Inflammatory macrophage treated with lipopolysaccharide for 1 hour (primary cell): Measurements from ENCODE around the gene ARHGAP29.

Experiments used
- DNase-seq, 2 donors: peaks; one replicate each; pipeline ENCODE4 v3.0.0-alpha.2; 2020 to 2022

Gene ARHGAP29

GRCh38 chr1:94237291-94238226, at the start of gene ARHGAP29:
ARHGAP29 (minus strand) TSS chr1:94237584; CDS start chr1:94231611, 5,973 bp downstream.
- DNase-seq, result peak in 1 of 2 donors; percentile 16

- DNase-seq, result no peak
Measured at GRCh38 chr1:94286864-94287437, 49.6 kb upstream of the ARHGAP29 start.

- DNase-seq, result no peak
Measured at GRCh38 chr1:94285031-94285654, 47.8 kb upstream of the ARHGAP29 start.

- no peak for DNase-seq
Measured at GRCh38 chr1:94284476-94284875, 47.1 kb upstream of the ARHGAP29 start.

GRCh38 chr1:94283462-94283861, 46.1 kb upstream of the ARHGAP29 start:
- DNase-seq, result no peak

- DNase-seq, result no peak
Measured at GRCh38 chr1:94282143-94282711, 44.8 kb upstream of the ARHGAP29 start.

GRCh38 chr1:94281361-94282142, 44.2 kb upstream of the ARHGAP29 start:
- DNase-seq, result no peak

GRCh38 chr1:94280541-94280940, 43.2 kb upstream of the ARHGAP29 start:
- DNase-seq, result no peak

GRCh38 chr1:94279462-94279861, 42.1 kb upstream of the ARHGAP29 start:
- no peak for DNase-seq

GRCh38 chr1:94279038-94279437, 41.7 kb upstream of the ARHGAP29 start:
- DNase-seq, result no peak

- no peak for DNase-seq
Measured at GRCh38 chr1:94276988-94277434, 39.6 kb upstream of the ARHGAP29 start.

- no peak for DNase-seq
Measured at GRCh38 chr1:94275083-94275482, 37.7 kb upstream of the ARHGAP29 start.

GRCh38 chr1:94274561-94274960, 37.2 kb upstream of the ARHGAP29 start:
- no peak for DNase-seq

- DNase-seq, result no peak
Measured at GRCh38 chr1:94273111-94273510, 35.7 kb upstream of the ARHGAP29 start.

- no peak for DNase-seq
Measured at GRCh38 chr1:94272388-94272787, 35.0 kb upstream of the ARHGAP29 start.

- DNase-seq, result no peak
Measured at GRCh38 chr1:94271373-94271772, 34.0 kb upstream of the ARHGAP29 start.

- DNase-seq, result no peak
Measured at GRCh38 chr1:94270801-94271203, 33.4 kb upstream of the ARHGAP29 start.

- DNase-seq, result no peak
Measured at GRCh38 chr1:94269921-94270320, 32.5 kb upstream of the ARHGAP29 start.

GRCh38 chr1:94265906-94266305, 28.5 kb upstream of the ARHGAP29 start:
- DNase-seq, result no peak

- DNase-seq, result no peak
Measured at GRCh38 chr1:94265011-94265422, 27.6 kb upstream of the ARHGAP29 start.

GRCh38 chr1:94260635-94261387, 23.4 kb upstream of the ARHGAP29 start:
- no peak for DNase-seq
